ENCODE data around the gene PTPRA.
"Not testable (repeated sequence)": the region's sequence is repeated elsewhere in the genome, so short reads cannot be mapped to it uniquely, and the experiment has no call there.

The PTPRA gene

DNA sequence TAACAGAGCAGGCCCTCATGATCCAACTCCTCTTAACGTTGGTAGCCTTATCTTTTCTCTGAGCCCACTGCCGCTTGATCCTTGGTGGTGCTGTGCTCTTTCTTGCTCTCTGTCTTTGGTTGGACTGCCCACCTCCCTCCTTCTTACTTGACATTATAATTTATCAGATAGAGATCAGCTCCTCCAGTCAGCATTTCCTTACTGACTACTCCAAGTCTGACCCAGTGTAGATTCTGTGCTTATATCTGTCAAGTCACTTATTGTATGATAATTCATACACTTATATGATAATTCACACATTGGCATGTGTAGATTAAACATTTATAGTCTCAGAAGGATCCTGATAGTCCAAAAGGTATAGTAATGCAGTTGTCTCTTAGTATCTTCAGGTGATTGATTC lies 18.1 kb downstream of the PTPRA start:
- no peak overlapping the region for H3K4me3 ChIP-seq (ENCODE audit: low read depth, low read length)
- no peak for DNase-seq (ENCODE audit: low read depth)
- TF ChIP-seq, protein P1, sequence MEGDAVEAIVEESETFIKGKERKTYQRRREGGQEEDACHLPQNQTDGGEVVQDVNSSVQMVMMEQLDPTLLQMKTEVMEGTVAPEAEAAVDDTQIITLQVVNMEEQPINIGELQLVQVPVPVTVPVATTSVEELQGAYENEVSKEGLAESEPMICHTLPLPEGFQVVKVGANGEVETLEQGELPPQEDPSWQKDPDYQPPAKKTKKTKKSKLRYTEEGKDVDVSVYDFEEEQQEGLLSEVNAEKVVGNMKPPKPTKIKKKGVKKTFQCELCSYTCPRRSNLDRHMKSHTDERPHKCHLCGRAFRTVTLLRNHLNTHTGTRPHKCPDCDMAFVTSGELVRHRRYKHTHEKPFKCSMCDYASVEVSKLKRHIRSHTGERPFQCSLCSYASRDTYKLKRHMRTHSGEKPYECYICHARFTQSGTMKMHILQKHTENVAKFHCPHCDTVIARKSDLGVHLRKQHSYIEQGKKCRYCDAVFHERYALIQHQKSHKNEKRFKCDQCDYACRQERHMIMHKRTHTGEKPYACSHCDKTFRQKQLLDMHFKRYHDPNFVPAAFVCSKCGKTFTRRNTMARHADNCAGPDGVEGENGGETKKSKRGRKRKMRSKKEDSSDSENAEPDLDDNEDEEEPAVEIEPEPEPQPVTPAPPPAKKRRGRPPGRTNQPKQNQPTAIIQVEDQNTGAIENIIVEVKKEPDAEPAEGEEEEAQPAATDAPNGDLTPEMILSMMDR (IDR thresholded peaks at IDR 0.05; ENCODE audit: control insufficient read depth, extremely low read depth, insufficient read depth), result no peak

DNA sequence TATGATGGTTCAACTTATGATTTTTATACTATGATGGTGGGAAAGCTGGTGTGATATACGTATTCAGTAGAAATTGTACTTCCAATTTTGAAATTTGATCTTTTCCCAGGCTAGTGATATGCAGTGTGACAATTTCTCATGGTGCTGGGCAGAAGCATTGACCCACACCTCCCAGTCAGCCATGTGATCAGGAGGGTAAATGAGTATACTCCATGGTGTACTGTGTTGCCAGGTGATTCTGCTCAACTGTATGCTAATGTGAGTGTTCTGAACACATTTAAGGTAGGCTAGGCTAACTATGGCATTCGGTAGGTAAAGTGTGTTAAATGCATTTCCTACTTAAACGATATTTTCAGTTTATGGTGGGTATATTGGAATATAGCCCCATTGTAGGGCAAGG lies 19.1 kb downstream of the PTPRA start:
- TF ChIP-seq, protein P1 (IDR thresholded peaks at IDR 0.05; ENCODE audit: control insufficient read depth, extremely low read depth, insufficient read depth), result no peak
- no peak overlapping the region for H3K4me3 ChIP-seq (ENCODE audit: low read depth, low read length)
- no peak for DNase-seq (ENCODE audit: low read depth)

DNA sequence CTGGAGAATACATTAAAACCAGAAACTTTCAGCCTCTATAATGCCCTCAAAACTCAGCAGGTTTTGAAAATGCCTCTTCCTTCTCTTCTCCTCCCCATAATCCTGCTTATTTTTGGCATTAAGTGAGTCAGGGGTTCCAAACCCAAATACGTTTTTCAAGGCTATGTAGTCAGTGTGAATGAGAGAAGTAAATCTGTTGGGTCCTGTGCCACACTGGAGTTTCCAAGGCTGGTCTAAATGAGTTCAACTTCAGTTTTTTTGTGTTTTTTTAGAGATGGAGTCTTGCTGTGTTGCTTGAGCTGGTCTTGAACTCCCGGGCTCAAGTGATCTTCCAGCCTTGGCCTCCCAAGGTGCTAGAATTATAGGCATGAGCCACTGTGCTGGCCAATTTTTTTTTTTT lies 20.9 kb downstream of the PTPRA start:
- DNase-seq (ENCODE audit: low read depth), result no peak
- TF ChIP-seq, protein P1 (IDR thresholded peaks at IDR 0.05; ENCODE audit: control insufficient read depth, extremely low read depth, insufficient read depth), result no peak
- no peak overlapping the region for H3K4me3 ChIP-seq (ENCODE audit: low read depth, low read length)

DNA sequence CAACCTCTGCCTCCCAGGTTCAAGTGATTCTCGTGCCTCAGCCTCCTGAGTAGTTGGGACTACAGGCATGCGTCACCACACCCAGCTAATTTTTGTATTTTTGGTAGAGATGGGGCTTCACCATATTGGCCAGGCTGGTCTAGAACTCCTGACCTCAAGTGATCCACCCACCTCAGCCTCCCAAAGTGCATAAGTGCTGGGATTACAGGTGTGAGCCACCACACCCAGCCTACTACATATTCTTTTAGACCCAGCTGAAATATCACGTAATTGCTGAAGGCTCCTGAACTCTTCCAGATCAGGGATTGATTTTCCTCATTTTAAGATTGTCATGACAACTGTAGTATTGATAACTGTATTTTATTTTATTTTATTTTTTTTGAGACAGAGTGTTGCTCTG lies 21.9 kb downstream of the PTPRA start:
- not testable (repeated sequence) for DNase-seq (ENCODE audit: low read depth); H3K4me3 ChIP-seq (ENCODE audit: low read depth, low read length)

DNA sequence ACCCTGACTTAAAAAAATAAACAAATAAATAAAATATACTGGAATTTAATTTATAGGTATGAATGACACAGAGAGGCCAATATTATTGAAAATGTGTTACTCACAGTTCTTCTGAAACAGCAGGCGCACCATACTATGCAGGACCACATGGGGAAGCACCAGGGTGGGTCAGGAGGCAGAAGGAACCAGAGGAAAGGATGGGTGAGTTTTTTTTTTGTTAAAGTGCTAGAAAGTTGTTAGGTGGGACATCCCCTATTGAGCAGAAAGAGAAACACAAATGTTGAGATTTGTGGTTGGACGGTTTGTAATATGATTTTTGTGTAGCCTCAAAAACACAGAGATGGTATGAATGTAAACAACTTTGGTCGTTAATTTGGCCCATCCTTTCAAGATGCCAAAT lies 26.0 kb downstream of the PTPRA start:
- no peak overlapping the region for H3K4me3 ChIP-seq (ENCODE audit: low read depth, low read length)
- TF ChIP-seq, protein P1 (IDR thresholded peaks at IDR 0.05; ENCODE audit: control insufficient read depth, extremely low read depth, insufficient read depth), result no peak
- no peak for DNase-seq (ENCODE audit: low read depth)

DNA sequence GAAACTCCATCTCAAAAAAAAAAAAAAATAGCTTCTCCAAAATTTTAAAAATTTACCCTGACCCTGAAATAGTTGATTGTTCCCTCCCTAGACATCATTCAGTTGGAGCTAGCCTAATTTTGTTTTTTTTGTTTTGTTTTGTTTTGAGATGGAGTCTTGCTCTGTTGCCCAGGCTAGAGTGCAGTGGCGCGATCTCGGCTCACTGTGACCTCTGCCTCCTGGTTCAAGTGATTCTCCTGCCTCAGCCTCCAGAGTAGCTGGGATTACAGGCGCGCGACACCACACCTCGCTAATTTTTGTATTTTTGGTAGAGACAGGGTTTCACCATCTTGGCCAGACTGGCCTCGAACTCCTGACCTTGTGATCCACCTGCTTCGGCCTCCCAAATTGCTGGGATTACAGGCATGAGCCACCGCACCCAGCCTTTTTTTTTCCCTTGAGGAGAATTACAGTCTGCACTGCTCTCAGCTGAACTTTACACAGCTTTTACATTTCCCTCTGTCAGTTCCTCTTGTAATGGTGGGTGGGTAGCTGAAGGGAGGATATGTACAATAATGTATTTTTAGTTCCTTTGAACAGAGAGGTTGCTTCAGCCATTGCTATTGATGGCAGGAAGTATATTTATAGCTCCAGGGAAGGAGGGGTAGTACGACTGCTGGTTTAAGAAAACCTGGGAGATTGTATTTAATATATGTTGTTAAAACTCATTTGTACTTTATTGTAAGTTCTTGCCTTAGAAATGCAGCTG lies 27.7 kb downstream of the PTPRA start:
- DNase-seq (ENCODE audit: low read depth), result no peak
- no peak overlapping the region for H3K4me3 ChIP-seq (ENCODE audit: low read depth, low read length)
- TF ChIP-seq, protein P1 (IDR thresholded peaks at IDR 0.05; ENCODE audit: control insufficient read depth, extremely low read depth, insufficient read depth), result no peak

DNA sequence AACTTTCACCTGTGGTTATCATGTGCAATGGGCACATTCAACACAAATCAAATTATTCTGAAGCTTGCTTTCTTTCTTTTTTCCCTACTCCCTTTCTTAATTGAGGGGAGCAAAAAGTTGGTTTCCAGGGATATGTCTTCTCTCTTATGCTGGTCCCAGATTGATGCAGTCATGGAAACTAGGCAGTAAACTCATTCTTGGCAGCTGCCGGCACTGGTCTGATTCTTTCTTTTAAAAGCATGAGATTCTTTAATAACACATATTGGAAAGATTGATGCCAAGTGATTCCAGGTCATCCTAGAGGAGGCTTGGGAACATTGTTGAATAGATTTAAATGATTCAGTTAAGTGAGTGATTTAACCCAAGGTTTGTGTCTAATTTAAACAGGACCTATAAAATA lies 29.0 kb downstream of the PTPRA start:
- no peak for DNase-seq (ENCODE audit: low read depth)
- H3K4me3 ChIP-seq (ENCODE audit: low read depth, low read length), result no peak overlapping the region
- TF ChIP-seq, protein P1 (IDR thresholded peaks at IDR 0.05; ENCODE audit: control insufficient read depth, extremely low read depth, insufficient read depth), result no peak
